ENCODE data around the gene NOSIP.

The NOSIP gene

DNA sequence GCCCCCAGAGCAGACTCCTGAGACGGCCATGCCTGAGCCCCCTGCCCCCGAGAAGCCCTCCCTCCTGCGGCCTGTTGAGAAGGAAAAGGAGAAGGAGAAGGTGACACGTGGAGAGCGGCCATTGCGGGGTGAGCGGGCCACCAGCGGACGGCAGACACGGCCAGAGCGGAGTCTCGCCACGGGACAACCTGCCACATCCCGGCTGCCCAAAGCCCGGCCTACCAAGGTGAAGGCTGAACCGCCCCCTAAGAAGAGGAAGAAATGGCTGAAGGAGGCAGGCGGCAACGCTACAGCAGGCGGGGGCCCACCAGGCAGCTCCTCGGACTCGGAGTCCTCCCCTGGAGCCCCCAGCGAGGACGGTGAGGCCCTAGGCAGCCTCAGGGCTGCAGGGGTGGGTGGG, 35.5 kb upstream of the NOSIP start:
- Histone ChIP-seq H3K36me3 (ENCODE audit: insufficient read depth, low read length) (peaks cover 61% of the 10 kb centered on the region), H3K9me2 (ENCODE audit: low read depth, low read length) (no peaks in the 10 kb centered on the region), H3K4me3 (ENCODE audit: low read depth, low read length, poor library complexity, severe bottlenecking) (no peak overlapping the region), H2AFZ (ENCODE audit: low read length) (no peak overlapping the region), H3K4me2 (ENCODE audit: low read length) (no peak overlapping the region), H3K79me2 (ENCODE audit: insufficient read depth, low read length) (no peaks in the 10 kb centered on the region), H4K20me1 (ENCODE audit: insufficient read depth, low read length) (no peaks in the 10 kb centered on the region), H3K4me1 (ENCODE audit: insufficient read depth, low read length, severe bottlenecking) (no peaks in the 10 kb centered on the region), H3K9me3 (ENCODE audit: low read length) (no peaks in the 10 kb centered on the region), H3K27me3 (ENCODE audit: insufficient read depth, low read length) (no peaks in the 10 kb centered on the region), H3K9ac (ENCODE audit: low read length) (no peak overlapping the region), H3K27ac (ENCODE audit: low read depth, low read length, poor library complexity, severe bottlenecking) (no peak overlapping the region), H3F3A (ENCODE audit: insufficient read depth, low read length) (no peaks in the 10 kb centered on the region)
- TF ChIP-seq EZH2 (IDR thresholded peaks at IDR 0.05; ENCODE audit: borderline replicate concordance, low read length): no peak
- TF ChIP-seq, protein P1, sequence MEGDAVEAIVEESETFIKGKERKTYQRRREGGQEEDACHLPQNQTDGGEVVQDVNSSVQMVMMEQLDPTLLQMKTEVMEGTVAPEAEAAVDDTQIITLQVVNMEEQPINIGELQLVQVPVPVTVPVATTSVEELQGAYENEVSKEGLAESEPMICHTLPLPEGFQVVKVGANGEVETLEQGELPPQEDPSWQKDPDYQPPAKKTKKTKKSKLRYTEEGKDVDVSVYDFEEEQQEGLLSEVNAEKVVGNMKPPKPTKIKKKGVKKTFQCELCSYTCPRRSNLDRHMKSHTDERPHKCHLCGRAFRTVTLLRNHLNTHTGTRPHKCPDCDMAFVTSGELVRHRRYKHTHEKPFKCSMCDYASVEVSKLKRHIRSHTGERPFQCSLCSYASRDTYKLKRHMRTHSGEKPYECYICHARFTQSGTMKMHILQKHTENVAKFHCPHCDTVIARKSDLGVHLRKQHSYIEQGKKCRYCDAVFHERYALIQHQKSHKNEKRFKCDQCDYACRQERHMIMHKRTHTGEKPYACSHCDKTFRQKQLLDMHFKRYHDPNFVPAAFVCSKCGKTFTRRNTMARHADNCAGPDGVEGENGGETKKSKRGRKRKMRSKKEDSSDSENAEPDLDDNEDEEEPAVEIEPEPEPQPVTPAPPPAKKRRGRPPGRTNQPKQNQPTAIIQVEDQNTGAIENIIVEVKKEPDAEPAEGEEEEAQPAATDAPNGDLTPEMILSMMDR (IDR thresholded peaks at IDR 0.05; ENCODE audit: low read length): no peak

DNA sequence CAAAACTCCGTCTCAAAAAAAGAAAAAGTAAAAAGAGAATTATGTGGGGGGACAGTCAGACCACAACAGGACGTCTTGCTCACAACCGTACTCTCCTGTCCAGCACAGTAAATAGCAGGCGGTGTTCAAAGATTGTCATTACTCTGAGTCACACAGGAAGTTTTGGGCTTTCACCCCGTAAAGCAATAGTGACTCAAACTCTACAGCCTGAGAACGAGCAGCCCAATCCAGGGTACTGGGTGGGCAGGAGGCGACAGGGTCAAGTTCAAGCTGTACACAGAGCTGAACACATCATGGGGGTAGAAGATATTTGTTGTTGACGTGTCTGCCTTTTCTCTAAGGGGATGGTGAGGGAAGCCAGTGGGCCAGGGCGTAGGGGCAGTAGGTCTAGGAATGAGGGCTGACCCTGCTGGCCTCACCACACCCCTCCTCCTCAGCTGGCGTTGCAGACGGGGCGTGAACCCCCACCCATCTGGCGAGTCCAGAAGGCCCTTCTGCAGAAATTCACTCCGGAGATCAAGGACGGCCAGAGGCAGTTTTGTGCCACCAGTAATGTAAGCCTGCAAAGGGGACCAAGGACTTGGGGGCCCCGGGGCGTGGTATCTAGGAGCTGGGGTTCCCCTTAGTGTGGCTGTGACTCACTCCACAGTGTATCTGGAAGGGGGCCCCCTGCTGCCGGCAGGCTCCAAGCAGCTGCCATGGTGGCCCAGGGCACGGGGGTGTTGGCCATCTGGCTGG, 33.9 kb upstream of the NOSIP start:
- Histone ChIP-seq H3K9me2 (ENCODE audit: low read depth, low read length) (no peaks in the 10 kb centered on the region), H3K79me2 (ENCODE audit: insufficient read depth, low read length) (no peaks in the 10 kb centered on the region), H3K27me3 (ENCODE audit: insufficient read depth, low read length) (no peaks in the 10 kb centered on the region), H3K9me3 (ENCODE audit: low read length) (no peaks in the 10 kb centered on the region), H3K27ac (ENCODE audit: low read depth, low read length, poor library complexity, severe bottlenecking) (no peak overlapping the region), H2AFZ (ENCODE audit: low read length) (no peak overlapping the region), H3K36me3 (ENCODE audit: insufficient read depth, low read length) (peaks cover 63% of the 10 kb centered on the region), H3K4me1 (ENCODE audit: insufficient read depth, low read length, severe bottlenecking) (no peaks in the 10 kb centered on the region), H3K4me2 (ENCODE audit: low read length) (no peak overlapping the region), H3K4me3 (ENCODE audit: low read depth, low read length, poor library complexity, severe bottlenecking) (no peak overlapping the region), H3F3A (ENCODE audit: insufficient read depth, low read length) (no peaks in the 10 kb centered on the region), H3K9ac (ENCODE audit: low read length) (no peak overlapping the region), H4K20me1 (ENCODE audit: insufficient read depth, low read length) (no peaks in the 10 kb centered on the region)
- TF ChIP-seq, protein P1 (IDR thresholded peaks at IDR 0.05; ENCODE audit: low read length): no peak
- no peak for TF ChIP-seq EZH2 (IDR thresholded peaks at IDR 0.05; ENCODE audit: borderline replicate concordance, low read length)

DNA sequence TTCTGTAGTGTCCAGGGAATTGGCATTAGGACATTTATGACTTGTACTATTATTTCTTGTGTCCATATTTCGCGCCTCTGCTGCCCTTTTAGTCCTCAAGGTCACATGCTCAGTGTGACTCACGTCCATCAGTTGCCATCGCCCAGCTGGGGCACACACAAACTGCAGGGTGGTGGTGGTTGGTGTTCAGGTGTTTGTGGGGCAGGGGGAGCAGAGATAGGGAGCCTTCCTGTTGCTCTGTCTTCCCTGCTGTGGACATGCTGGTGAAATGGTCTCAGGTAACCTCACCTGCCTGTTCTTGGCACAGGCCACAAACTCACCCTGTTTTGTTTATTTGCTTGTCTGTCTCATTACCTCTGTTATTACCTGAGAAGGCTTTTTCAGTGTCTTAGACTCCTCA, 33.0 kb upstream of the NOSIP start:
- no peaks in the 10 kb centered on the region for H4K20me1 ChIP-seq (ENCODE audit: insufficient read depth, low read length)
- no peak overlapping the region for H2AFZ ChIP-seq (ENCODE audit: low read length)
- H3K4me3 ChIP-seq (ENCODE audit: low read depth, low read length, poor library complexity, severe bottlenecking): no peak overlapping the region
- H3F3A ChIP-seq (ENCODE audit: insufficient read depth, low read length): no peaks in the 10 kb centered on the region
- H3K27ac ChIP-seq (ENCODE audit: low read depth, low read length, poor library complexity, severe bottlenecking): no peak overlapping the region
- H3K4me2 ChIP-seq (ENCODE audit: low read length): no peak overlapping the region
- H3K79me2 ChIP-seq (ENCODE audit: insufficient read depth, low read length): no peaks in the 10 kb centered on the region
- H3K27me3 ChIP-seq (ENCODE audit: insufficient read depth, low read length): no peaks in the 10 kb centered on the region
- no peak overlapping the region for H3K9ac ChIP-seq (ENCODE audit: low read length)
- TF ChIP-seq EZH2 (IDR thresholded peaks at IDR 0.05; ENCODE audit: borderline replicate concordance, low read length): no peak
- TF ChIP-seq, protein P1 (IDR thresholded peaks at IDR 0.05; ENCODE audit: low read length): no peak
- peaks cover 70% of the 10 kb centered on the region for H3K36me3 ChIP-seq (ENCODE audit: insufficient read depth, low read length)
- H3K9me3 ChIP-seq (ENCODE audit: low read length): no peaks in the 10 kb centered on the region
- no peaks in the 10 kb centered on the region for H3K9me2 ChIP-seq (ENCODE audit: low read depth, low read length)
- no peaks in the 10 kb centered on the region for H3K4me1 ChIP-seq (ENCODE audit: insufficient read depth, low read length, severe bottlenecking)

Measured in OCI-LY1 (cell line).